ENCODE data around the gene ERCC2.

- TF ChIP-seq CTCF (conservative IDR thresholded peaks at IDR 0.05; ENCODE audit: low read length) (no peak), EZH2phosphoT487 (IDR thresholded peaks at IDR 0.05; ENCODE audit: borderline replicate concordance) (no peak)
Observed at GRCh38 chr19:45370410-45371204, at the start of gene ERCC2.
